Measurements from ENCODE around the gene UROC1.

Gene UROC1

GRCh38 chr3:126517986-126518778, 609 bp upstream of the UROC1 start:
- no peak overlapping the region for H2AFZ ChIP-seq
- no peak overlapping the region for H3K27ac ChIP-seq
- no peaks in the 10 kb centered on the region for H3K79me2 ChIP-seq
- TF ChIP-seq CTCF (IDR thresholded peaks at IDR 0.05), result no peak
- no peak overlapping the region for H3K4me2 ChIP-seq (ENCODE audit: low read length)
- H3K4me1 ChIP-seq, result no peaks in the 10 kb centered on the region
- H3K27me3 ChIP-seq (ENCODE audit: control insufficient read depth, insufficient read depth, low read length), result peaks cover 3% of the 10 kb centered on the region
- H3K9ac ChIP-seq, result no peak overlapping the region
- no peaks in the 10 kb centered on the region for H3K36me3 ChIP-seq (ENCODE audit: control insufficient read depth, insufficient read depth, low read length)
- no peaks in the 10 kb centered on the region for H3K9me3 ChIP-seq (ENCODE audit: control insufficient read depth, low read length)
- no peak overlapping the region for H3K4me3 ChIP-seq (ENCODE audit: low read depth, low read length)

- H3K36me3 ChIP-seq (ENCODE audit: control insufficient read depth, insufficient read depth, low read length), result no peaks in the 10 kb centered on the region
- H3K4me3 ChIP-seq (ENCODE audit: low read depth, low read length), result no peak overlapping the region
- TF ChIP-seq CTCF (IDR thresholded peaks at IDR 0.05), result no peak
- no peaks in the 10 kb centered on the region for H3K4me1 ChIP-seq
- H3K27ac ChIP-seq, result no peak overlapping the region
- no peak overlapping the region for H3K4me2 ChIP-seq (ENCODE audit: low read length)
- H2AFZ ChIP-seq, result no peak overlapping the region
- no peaks in the 10 kb centered on the region for H3K79me2 ChIP-seq
- H3K9me3 ChIP-seq (ENCODE audit: control insufficient read depth, low read length), result no peaks in the 10 kb centered on the region
- no peak overlapping the region for H3K9ac ChIP-seq
- no peaks in the 10 kb centered on the region for H3K27me3 ChIP-seq (ENCODE audit: control insufficient read depth, insufficient read depth, low read length)
These were observed 660 bp downstream of the UROC1 start for GRCh38 chr3:126516936-126517290.

GRCh38 chr3:126516152-126516935, 1.2 kb downstream of the UROC1 start:
- no peak overlapping the region for H3K4me3 ChIP-seq (ENCODE audit: low read depth, low read length)

GRCh38 chr3:126515066-126515706, 2.4 kb downstream of the UROC1 start:
- Histone ChIP-seq H3K4me2 (ENCODE audit: low read length) (no peak overlapping the region), H3K36me3 (ENCODE audit: control insufficient read depth, insufficient read depth, low read length) (no peaks in the 10 kb centered on the region), H3K9ac (no peak overlapping the region), H3K9me3 (ENCODE audit: control insufficient read depth, low read length) (no peaks in the 10 kb centered on the region), H3K27ac (no peak overlapping the region), H3K27me3 (ENCODE audit: control insufficient read depth, insufficient read depth, low read length) (no peaks in the 10 kb centered on the region), H3K4me3 (ENCODE audit: low read depth, low read length) (no peak overlapping the region), H3K4me1 (no peaks in the 10 kb centered on the region), H3K79me2 (no peaks in the 10 kb centered on the region), H2AFZ (no peak overlapping the region)
- TF ChIP-seq CTCF (IDR thresholded peaks at IDR 0.05), result no peak

More at GRCh38 chr3:126516152-126516935, 1.2 kb downstream of the UROC1 start:
- H3K36me3 ChIP-seq (ENCODE audit: control insufficient read depth, insufficient read depth, low read length), result no peaks in the 10 kb centered on the region
- H3K79me2 ChIP-seq, result no peaks in the 10 kb centered on the region
- TF ChIP-seq CTCF (IDR thresholded peaks at IDR 0.05), result no peak
- no peak overlapping the region for H3K9ac ChIP-seq
- no peak overlapping the region for H3K4me2 ChIP-seq (ENCODE audit: low read length)
- H3K27me3 ChIP-seq (ENCODE audit: control insufficient read depth, insufficient read depth, low read length), result no peaks in the 10 kb centered on the region
- H3K27ac ChIP-seq, result no peak overlapping the region
- no peaks in the 10 kb centered on the region for H3K9me3 ChIP-seq (ENCODE audit: control insufficient read depth, low read length)
- no peak overlapping the region for H2AFZ ChIP-seq
- H3K4me1 ChIP-seq, result no peaks in the 10 kb centered on the region
